Stimulated activated CD4-positive, alpha-beta T cell treated with anti-CD3 and anti-CD28 coated beads, Interleukin-4, amount 100 ng/mL, for 1 hour (primary cell): ENCODE measurements around the gene PRKAR1B.

Experiments
- DNase-seq: peaks from one replicate; pipeline ENCODE4 v3.0.0-alpha.2; 2020

Gene PRKAR1B

DNA sequence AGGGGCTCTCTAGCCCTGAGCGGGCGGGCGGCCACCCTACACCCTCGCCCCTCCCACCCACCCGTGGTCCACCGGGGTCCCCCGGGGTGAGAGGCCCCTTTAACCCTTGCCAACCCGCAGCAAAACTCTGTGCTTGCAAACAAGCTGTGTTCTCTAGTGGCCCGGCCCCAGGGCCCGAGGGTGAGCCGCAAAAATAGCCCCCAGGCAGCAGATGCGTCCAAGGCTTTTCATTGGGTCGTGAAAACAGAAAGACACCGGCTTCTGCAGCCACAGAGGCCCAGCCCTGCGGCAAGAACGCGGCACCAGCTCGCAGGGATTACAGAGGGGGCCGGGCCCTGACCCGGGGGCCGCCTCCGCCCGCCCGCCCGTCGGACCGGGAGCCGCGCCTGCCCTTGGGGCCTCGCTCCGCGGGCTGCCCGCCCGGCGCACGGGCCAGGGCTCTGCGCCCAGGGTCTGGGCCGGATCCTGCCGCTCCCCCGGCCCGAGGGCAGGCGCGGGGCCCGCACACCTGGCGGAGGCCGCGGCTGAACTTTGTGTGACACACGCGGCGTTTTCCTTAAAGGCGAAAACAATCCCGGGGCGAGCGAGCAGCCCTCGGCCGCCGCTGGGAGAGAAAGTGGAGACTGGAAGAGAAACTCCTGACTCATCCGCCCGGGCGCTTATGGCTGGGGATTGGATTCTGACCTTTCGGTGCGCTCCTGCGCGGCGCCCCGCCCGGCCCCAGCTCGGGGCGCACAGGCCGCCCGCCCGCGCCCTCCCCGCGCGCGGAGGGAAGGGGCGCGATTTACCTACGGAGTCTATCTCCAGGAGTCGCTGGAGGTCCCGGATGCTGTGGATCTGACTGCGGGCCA, 210.2 kb downstream of the PRKAR1B start:
- DNase-seq: peak; percentile 20

DNA sequence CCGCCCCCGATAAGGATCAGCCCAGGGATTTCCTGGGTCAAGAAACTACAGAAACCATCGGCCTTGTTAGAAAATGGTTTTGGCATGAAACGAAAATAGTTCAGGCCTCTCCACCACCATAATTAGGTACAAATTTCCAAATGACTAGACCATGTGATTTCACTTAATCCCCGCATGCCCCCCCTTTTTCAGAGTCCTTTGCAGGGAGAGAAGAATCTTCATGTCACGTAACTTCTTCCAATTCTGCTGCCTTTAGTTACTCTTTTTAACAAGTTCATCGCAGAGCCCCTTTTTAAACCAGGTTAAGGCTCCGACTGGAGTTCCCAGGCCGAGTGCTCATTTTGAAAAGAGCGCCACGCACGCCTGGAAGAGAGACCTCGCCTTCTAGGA, 210.9 kb downstream of the PRKAR1B start:
- no peak for DNase-seq

DNA sequence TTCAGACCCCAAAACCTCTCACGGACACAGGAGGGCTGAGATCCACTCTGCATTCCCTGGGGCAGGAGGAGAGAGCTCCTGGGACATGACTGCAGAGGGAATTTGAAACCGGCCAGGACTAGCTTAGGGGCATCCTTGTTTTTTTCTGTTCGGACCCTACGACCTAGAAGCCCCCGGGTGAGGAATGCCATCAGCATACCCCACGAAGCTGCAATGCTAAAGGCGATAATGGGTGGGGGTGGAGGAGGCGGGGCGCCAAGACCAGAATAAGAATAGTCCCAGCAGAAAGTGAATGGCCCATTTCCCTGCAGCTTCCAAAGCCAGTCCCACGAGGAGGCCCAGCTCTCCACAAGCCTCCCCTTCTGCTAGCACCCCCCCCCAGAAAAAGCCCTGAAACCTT, 211.5 kb downstream of the PRKAR1B start:
- DNase-seq: no peak

DNA sequence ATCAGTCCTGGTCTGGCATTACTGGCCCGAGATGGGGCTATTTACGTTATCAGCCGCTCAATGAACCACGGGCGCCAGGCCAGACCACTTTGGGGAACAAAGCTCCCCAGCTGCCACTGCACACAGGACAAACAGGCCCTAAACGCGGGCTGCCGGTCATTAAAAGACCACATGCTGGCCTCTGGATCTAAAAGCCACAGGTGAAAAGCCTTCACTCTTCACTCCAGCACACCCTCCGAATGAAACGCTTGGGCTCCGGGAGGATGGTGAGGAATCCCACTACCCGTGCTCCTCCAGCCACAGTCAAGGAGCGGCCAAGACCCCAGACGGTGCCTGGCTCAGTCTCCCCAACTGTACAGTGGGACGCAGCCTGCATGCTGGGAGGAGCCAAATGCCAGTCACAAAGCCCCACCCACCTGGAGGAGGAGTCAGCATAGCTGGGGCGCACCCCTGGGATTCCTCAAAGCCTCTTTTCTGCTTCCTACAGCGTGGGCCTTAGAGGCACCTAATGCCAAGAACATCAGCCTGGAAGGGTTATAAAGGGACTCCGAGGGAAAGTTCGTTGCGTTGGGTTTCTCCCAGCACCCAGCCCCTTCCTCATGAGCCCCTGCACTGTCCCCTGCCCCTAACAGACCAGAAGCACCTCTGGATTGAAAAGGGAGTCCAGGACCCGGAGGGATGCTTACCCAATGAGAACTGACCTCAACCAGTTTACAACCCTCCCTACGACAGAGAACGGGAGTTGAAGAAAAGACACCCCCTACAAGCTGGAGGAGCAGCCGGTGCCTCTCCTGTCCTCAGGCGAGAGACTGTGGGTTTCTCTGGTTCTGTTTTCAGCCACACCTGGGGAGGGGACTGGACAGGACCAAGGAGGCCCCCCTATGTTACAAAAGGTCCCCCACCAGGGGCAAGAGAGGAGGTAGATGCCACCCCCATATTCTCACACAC, 212.2 kb downstream of the PRKAR1B start:
- no peak for DNase-seq

DNA sequence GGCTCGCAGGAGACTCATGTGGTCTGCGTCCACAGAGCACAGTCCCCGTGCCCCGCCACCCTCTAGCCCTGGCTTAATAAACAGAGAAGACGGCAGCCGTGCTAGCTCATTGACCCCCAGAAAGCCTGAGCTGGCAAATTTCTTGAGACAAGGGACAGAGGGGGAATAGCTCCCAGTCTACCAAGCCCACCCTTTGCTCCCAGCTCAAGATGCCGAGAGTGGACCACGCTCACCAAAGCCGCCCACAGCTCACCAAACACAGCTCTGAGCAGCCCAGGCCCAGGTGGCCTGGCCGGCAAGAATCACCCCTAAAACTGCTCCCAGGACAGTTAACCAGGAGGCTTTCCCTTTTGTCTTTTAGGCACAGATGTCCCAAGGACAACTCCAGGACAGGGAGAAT, 212.8 kb downstream of the PRKAR1B start:
- no peak for DNase-seq

DNA sequence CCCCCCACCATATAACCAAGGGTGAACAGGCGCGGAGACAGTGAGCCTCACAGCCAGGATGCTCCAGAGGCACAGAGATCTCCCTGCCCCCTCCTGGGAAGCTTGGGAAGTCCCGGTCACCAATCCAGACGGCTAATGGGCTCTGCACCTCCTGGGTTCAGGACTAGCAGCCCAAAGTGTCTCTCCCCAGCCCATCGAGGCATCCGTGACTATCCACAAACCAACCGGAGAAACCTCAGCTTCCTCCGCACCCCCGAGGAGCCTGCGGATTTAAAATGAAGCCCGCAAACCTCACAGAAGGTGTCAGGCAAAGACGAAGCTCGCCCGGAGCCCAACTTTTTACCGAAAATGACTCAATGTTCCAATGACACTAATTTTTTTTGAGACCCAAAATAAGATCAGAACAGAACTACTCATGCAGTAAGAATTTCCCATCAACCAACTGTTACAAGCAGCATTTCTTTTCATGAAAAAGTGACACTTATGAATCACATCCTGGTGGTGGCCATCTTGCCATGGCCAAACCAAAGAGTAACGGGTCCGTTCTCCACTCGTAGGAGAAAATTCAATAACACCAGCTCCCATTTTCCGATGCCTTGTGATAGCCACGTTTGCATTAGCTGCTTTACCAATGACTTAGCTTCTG, 213.4 kb downstream of the PRKAR1B start:
- no peak for DNase-seq

DNA sequence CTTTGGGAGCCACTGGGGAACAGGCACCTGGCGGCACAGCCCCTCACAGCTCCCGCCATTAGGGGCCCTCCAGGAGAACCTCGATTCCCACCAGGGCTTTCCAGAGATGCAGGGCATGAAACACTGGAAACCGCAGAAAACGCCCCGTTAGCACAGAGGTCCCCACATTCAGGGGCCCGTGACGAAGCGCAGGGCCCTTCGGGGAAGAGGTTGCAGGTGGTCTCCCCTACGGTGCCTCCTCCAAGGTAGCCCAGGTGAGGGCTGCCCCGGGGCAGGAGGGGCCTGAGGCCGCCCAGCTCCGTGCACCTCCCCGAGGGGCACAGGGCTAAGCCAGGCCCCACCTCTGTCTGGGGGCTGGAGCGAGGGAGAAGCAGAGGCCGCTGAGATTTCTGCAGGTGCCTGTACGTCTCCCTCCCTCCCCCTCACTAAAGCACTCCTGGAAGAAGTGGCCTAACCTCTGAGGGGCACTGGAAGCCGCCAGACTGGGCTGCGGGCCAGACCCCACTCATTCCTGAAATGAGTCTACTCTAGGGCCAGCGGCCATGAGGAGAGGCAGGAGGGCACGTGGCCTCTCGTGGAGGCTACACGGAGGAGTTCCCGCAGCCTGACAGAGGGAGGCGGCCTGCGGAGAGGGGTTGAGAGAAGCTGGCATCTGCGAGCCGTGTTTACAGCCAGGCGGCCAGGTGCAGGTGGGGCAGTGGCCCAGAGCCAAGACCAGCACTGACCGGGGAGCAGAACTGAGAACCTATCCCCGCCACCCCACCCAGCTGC, 214.4 kb downstream of the PRKAR1B start:
- DNase-seq: no peak

DNA sequence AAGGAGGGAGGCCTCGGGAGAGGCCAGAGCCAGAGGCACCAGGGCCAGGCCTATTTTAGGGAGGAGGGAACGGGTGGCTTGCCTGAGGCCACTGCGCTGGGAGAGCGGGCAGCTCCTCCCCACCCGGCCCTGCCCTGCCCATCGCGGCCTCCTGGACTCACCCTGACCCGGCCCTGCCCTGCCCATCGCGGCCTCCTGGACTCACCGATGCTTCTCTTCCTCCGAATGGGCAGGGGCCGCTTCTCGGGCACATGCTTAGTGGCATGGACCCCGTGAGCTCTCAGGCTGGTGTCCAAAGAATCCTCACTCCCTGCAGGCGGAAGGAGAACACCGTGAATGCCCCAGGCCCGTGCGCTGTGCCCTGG, 215.0 kb downstream of the PRKAR1B start:
- DNase-seq: no peak

DNA sequence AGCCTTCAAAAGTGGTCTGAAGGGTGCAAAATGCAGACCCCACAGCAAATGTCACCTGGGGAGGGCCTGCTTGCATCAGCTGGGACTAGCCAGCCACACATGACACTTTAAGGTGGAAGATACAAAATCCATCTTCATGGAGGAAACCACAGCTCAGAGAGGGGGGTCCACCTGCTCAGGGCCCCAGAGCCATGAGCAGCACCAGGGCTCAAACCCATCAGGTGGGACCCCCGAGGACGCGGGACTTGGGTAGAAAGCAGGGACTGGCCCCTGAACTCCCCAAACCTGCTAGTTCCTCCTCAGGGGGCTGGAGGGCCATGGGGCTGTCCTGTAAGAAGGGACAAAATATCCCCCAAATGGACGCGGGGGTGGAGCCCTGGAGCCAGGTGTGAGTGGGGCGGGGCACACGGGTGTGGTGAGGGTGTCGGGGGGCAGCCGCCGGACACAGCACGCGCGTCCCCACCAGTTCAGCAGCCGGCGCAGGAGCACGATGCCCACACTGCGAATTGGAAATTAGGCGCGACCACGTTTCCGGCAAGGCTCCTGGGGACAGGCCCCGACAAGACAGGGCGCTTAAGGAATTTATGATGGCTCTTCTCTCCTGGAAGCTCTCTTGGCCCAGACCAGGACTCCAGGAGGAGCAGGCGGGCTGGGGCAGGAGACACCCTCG, 215.5 kb downstream of the PRKAR1B start:
- no peak for DNase-seq

DNA sequence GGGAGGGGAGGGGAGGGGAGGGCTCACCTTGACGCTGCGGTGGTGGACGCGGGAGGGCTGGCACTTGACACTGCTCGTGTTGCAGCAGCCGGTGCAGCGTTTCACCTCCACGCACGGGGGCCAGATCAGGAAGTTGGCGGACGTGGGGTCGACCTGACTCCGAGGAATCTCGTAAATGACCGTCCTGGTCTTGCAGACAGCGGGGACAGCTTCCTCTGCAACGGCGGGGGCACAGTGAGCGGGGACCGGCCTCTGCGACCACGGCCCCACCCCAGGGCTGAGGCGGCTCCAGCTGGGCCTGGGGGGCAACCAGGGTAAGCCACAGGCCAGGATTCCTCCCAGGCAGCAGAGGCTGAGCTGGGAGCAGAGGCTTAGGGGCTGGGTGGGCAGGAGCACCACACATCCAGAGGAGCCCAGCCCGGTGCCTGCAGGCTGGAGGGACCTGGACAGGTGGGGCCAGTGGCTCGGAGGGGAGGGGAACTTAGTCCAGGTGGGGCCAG, 216.2 kb downstream of the PRKAR1B start:
- DNase-seq: no peak

DNA sequence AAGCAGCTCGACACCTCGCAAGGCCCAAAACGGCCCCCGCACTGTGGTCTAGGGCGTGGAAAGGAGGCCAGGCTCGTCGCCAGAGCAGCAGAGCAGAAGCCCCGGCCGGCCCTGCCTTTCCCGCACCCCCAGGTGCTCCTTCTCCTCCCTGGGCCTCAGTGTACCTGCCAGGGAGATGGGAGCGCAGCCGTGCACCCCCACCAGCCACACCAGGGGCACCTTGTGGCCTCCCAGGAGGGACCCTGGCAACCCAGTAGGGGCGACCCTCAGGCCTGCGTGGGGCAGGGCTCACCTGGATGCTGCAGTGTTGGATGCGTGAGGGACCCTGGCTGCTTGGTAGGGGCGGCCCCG, 217.0 kb downstream of the PRKAR1B start:
- no peak for DNase-seq

DNA sequence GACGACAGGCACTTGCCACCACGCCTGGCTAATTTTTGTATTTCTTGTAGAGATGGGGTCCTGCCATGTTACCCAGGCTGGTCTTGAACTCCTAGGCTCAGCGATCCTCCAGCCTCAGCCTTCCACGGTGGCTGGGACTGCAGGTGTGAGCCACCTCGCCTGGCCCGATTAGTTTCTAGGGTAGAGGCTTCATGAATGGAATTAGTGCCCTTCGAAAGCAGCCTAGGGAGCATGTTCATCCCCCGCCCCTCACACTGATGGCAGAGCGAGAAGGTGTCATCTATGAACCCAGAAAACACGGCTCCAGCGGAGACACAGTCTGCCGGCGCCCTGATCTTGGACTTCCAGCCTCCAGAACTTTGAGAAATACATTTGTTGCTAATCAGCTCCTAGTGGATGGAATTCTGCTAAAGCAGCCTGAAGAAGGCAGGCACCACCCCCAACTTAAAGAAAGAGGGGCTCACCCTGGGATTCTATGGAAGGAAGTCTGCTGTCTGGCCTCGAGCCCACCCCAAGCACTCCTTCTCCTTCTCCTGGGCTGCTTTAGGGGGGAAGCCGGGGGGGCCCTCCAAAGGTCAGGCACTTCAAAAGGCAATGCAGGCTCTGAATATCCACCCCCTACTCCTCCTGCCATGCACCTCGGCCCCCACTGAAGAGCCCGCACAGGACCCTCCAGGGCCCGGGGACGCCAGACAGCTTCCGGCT, 217.5 kb downstream of the PRKAR1B start:
- DNase-seq: no peak

DNA sequence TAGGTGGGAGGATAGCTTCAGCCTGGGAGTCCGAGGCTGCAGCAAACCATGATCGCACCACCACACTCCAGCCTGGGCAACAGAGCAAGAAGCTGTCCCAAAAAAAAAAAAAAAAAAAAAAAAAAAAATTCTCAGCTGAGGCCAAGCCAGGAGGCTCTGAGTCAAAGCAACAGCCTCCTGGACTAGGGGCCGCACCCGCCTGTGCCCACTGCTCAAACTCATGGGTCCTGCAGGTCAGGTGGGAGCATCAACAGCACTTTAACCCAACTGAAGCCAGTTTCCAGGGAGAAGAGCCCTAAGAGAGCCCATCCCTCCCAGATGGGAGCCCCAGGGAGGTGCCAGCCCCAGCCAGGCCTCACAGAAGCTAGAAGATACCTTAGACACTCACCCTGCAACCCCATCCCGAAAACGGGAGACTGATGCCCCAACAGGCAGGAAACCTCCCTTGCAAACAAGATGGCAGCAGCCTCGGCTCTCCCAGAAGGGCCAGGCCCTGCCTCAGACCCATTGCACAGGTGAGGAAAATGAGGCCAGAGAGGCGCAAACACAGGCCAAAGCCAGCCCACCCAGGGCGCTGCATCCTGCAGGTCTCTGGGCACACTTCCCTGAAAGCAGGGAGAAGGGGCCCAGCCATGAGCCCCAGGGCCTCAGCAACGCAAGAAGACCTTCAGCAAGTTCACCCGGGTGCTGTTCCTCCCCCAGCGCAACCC, 218.5 kb downstream of the PRKAR1B start:
- no peak for DNase-seq

DNA sequence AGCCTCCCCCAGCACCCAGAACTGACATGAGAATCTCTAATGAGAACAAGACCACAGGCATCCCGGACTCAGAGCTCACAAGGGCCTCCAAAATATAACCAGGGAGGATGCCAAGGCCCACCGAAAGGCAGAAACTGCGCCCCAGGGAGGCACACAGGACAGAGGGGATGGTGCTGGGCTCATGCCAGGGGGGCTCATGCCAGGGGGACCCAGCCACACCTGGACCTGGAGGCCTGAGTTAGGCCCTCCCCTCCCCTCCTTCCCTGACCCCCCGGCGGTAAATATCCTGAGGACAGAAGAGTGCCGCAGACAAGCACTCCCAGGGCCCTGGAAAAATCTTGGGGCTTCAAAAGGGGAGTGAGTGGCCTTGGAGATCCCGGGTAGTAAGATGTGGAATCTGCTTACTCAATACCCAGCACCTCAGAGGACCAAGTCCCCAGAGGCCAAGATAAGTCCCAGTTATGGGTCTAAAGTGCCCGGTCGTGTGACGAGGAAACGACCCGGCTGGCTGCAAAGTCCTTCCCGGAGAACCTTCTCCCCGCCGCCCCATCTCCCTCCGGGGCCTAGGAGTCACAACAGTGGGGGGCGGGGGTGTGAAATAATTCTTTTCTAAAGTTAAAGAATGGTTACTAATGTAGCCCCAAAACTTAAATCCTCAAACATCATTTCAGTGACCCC, 219.3 kb downstream of the PRKAR1B start:
- no peak for DNase-seq

DNA sequence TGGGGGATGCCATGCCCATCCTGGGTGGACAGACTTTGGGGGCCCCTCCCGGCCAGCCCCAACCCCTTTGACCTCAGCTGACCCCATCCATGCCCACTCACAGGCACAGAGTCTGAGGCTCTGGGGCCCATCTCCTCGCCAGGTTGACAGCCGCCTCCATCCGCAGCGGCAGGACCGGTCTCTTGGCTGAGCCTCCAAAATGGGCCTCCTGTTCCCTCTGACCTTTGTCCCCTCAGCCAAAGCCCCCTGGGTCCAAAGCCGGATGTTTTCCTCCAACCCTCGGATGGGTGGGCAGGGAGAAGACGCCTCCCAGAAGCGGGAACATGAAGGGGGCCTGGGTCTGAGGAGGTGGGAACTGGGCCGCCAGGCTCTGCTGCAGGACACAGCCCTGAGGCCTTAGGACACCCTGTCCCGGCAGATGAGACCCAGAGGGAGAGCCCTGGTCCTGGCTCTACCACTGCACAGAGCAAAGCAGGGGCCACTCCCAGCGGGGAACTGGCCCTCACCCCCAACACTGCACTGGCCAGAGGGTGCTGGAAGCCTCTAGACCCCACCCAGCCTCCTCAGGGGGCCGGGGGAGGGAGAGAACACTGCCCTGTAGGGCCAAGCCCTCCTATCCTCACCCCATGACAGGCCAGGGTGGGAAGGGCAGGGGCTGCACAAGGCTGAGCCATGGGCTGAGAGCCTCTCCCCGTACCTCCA, 220.0 kb downstream of the PRKAR1B start:
- DNase-seq: no peak

DNA sequence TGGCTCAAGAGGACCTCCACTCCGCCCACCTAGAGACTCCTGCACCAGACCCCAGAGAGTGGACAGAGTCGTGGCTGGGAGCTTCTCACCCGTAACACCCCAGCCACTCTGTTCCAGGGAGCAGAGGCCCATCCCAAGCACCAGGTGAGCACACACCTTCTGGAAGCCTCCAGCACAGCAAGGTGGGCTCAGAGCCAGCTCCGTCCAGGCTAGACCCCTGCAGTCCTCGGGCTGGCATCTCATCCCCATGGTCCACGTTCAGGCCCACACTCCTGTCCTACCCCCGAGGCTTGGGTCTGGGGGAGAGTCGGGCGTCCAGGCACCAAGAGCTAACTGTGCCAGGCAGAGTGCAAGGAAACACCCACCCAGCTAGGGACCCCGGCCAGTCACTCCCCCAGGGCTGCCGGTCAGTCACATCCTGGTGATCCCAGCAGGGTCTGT, 220.7 kb downstream of the PRKAR1B start:
- no peak for DNase-seq

DNA sequence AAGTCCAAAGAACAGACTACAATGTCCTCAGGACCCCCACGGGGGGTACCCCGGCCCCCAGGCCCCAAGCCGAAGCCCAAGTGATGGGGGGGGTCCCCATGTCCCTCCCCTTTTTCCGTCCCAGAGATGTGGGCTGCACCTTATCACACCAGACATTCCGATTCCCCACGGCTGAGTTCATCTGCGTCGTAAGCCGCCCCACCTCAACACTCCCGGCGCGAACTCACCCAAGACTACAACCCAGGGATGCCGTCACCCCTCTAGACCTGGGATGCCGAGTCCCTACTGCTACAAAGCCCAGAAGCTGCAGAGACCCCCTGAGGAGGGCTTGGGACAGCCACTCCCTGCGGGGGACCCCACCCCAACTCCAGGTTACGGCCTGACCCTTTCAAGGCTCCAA, 221.9 kb downstream of the PRKAR1B start:
- no peak for DNase-seq

DNA sequence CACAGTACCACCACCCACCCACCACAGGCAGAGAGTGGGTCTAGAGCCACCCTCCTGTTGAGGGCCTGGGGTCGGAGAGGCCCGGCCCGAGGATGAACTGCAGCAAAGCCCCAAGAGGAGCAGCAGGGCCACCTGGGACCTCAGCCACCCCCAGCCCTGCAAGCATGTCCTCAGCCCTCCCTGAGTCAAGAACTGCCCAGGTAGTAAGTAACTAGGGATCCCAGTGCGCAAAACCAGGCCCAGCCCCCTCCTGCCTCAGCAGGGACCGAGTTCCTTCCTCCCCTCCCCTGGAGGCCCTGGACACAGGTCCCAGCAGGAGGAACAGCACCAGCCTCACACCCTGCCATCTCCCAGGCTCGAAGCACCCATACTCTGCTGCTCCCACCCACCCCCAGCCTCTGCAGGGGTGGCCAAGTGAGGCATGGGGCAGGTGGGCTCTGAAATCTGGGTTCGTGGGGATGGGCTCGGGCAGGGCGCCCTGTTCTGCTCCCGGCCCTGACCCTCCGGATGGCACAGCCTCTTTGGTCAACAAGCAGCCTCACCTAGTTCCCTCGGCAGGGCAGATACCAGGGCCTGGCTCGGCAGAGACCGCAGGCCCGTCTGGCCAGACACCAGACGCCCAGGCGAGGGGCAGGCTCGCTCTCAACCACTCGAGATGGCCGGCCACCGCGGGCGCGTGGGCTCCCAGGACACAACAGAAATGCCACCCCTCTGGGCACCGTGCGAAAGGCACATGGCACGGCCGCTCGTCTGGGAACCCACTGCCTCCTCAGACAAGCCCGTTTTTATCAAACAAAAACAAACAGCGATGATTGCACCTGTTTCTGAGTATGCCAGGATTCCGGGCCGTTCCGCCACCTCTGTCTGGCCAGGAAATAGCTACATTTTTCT, 222.6 kb downstream of the PRKAR1B start:
- DNase-seq: no peak
